Smooth muscle cell of the brain vasculature (primary cell): ENCODE measurements around the gene RGS9.
"Not testable (repeated sequence)": the region's sequence is repeated elsewhere in the genome, so short reads cannot be mapped to it uniquely, and the experiment has no call there.

Source experiments
- DNase-seq: peaks from one replicate; pipeline ENCODE4 v3.0.0-alpha.2; 2012; ENCODE audit warnings: low read depth, low spot score

The RGS9 gene

GRCh38 chr17:65115839-65116238, 21.3 kb upstream of the RGS9 start:
- DNase-seq = no peak

GRCh38 chr17:65116515-65116914, 20.7 kb upstream of the RGS9 start:
- DNase-seq = not testable (repeated sequence)

- no peak for DNase-seq
Observed at GRCh38 chr17:65117384-65118035, 19.7 kb upstream of the RGS9 start.

- no peak for DNase-seq
Observed at GRCh38 chr17:65121368-65121767, 15.8 kb upstream of the RGS9 start.

- no peak for DNase-seq
Observed at GRCh38 chr17:65121916-65122806, 15.0 kb upstream of the RGS9 start.

DNA sequence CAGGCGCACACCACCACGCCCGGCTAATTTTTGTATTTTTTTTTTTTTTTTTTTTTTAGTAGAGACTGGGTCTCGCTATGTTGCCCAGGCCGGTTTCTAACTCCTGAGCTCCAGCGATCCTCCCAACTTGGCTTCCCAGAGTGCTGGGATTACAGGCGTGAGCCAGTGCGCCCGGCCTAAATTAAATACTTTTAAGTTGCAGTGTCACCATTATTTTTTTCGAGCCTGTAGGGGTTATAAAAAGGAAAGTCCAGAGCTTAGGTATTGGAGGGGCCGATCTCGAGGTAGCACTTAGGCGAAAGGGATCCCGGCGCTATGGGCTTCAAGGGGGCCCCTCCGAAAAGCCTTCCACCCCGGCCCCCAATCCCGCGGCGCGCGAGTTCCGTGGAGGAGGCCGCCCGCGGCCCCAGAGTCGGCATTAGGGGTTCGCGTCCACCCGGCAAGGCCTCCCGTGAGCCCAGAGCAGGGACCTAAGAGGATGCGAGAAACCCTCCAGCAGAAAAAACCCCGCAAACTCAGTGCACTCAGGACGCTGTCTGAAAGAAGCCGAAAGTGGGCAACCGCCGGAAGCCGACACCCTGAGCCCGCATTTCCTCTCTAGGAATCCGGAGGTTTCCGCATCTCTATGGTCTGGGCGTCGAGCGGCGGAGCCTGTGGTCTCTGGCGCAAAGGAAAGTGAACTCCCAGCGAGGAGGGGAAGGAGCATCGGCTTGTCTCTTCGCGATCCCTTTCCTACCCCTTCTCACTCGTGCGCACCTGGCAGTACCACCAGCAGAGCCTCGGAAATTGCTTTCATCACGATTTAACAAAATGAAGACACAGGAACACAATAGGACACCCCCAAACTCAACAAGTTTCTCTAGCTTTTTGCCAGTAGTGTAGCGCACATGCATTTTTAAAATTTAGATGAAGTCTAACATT, 14.1 kb upstream of the RGS9 start:
- DNase-seq = peak; percentile 79

DNA sequence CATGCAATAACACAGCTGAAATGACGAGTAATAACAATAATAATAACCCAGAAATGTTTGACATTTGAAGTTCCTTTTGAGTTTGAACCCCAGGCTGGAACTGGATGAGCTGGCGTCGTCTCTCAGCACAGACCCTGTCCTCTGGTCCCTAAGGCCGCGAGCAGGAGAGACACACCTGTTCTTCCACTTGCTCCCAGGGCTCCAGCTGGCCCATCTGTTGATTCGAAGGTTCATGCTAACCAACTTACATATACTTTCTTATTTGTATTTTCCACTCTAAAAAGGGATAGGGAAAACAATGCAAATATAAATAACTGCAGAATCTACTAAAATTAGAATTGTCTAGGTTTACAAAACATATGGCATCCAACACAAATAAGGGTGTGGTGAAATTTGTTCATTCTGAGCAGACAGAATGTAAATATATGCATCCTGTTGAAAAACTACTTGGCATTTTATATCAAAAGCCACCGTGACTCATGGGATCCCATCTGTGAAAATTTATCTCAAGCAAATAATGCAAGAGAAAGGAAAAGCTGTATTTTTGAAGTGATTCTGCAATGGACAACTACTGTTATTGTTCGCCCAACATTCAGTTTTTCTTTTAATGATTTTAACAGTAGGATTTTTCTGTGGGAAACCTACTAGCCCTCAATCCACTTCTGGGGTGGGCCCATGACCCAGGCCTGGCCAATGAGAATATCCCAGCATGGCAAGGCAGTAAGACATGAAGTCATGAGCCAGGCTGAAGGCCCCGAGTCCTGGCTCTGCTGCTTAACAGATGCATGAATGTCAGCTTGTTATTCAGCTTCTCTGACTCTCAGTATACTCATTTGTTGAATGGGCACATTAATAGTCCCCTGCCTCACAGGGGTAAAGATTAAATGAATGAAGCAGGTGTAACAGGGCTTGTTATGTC, 13.2 kb upstream of the RGS9 start:
- no peak for DNase-seq

DNA sequence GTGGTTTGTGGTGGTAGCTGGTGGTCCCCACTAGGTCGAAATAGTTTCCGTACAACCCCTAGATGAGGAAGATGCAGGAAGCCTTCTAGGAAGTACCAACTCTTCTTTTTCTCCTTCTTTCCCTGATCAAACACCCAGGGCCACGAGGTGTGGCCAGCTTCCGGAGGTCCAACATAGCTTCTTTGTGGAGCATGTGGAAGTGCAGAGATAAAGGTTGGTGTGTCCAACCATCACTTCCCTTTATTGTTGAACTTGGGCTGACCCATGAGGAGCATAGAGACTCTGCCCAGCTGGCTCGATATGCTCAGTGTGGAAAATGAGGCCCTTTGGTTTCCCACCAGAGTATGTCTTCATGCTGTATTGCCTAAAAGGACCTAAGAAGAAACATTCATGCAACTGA, 6.3 kb upstream of the RGS9 start:
- DNase-seq = no peak

DNA sequence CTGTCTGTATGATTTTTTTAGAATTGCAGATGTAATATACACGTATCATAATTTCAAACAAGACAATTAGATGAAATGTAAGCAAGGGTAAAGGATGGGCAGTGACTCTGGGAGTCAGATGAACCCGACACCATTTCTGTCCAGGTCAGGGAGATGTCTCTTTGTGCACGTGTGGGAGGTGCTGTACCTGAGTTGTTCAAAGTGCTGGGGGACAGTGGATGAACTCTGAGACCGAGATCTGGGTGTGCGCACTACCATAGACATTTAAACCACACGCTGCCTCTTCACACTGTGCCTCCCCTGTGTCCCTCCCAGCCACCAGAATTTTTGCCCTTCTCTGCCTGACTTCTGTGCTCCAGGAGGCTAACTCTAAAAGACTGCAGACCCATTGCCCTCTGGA, 5.9 kb upstream of the RGS9 start:
- no peak for DNase-seq

DNA sequence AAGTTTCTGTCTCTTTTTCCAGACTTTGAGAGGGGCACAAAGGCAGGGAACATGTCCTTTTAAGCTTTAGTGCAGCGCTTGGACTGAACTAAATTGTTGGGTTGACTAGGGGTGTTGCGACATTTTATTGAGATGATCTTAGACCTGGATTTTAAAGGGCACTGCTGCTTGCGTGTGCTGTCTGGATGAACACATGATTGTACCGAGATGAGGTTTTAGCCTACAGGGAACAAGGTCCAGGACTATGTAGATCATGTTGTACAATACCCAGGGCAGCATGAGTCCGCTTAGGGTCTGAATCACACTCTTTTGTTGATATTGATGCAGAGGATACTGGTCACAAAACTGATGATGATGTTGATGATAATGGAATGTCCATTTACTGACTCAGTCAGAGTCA, 5.2 kb upstream of the RGS9 start:
- DNase-seq = no peak

GRCh38 chr17:65134035-65134434, 3.1 kb upstream of the RGS9 start:
- no peak for DNase-seq

DNA sequence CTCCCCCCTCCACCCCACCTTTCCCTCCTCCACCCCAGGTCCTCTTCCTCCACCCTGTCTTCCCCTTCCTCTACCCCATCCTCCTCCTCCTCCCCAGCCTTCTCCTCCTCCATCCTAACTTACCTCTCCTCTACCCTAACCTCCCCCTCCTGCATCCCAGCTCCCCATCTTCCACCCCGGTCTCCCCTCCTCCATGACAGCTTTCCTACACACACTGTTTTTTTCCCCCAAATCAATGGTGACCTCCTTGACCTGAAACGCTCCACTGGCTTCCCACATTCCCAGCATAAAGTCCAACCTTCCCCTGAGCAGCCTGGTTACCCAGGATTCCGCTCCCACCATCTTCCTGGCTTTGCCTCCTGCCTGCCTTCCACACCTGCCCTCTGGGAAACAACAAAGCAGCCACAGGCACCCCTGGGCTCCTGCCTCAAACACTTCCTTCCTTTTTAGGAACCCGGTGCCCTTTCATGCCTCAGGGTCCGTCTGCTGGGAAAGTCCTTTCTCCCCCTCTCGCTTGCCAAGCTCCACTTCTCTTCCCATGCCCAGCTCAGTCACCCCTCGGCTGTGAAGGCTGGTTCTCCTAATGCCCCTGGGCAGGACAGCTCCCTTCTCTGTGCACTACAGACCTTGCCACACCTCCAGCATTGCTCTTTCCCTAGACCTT, 2.1 kb downstream of the RGS9 start:
- DNase-seq = no peak

- DNase-seq = no peak
Observed at GRCh38 chr17:65142247-65142646, 5.1 kb downstream of the RGS9 start.

GRCh38 chr17:65143889-65144604, 6.9 kb downstream of the RGS9 start:
- peak; percentile 40 for DNase-seq

GRCh38 chr17:65145743-65146142, 8.6 kb downstream of the RGS9 start:
- DNase-seq = no peak

- no peak for DNase-seq
Observed at GRCh38 chr17:65147955-65148354, 10.8 kb downstream of the RGS9 start.

DNA sequence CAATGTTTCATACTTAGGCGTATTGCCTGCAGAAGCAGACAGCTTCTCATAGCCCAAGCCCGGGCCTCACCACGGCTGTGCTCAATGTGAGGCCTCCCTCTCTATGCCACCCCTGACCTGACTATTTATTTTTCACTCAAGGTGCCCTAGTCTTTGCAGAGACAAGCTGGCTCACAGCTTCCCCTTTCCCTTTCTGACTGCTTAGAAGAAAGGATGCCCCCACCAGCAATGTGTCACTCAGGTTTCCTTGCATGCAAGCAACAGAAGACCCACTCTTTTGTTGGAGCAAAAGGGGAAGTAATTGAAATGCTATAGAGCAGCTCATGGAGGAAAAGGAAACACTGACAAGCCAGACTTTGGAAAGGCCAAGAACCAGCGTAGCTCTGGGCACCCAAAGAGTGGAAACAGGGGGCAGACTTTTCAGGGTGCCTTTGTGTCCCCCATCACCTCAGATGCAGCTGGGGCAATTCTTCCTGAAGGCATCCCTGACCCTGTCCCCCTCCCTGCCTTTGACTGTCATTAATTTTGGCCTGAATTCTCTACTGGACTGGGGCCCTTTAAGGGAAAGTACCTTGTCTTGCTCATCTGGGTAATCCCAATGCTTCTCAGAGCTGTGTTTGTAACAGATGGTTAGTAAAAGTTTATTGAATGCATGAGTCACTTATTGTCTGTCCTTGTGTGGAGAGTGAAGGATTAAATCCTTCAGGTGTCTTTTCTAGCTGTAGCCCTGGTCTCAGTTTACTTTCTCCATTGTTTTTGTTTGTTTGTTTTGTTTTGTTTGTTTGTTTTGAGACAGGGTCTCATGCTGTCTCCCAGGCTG, 17.8 kb downstream of the RGS9 start:
- DNase-seq = no peak

DNA sequence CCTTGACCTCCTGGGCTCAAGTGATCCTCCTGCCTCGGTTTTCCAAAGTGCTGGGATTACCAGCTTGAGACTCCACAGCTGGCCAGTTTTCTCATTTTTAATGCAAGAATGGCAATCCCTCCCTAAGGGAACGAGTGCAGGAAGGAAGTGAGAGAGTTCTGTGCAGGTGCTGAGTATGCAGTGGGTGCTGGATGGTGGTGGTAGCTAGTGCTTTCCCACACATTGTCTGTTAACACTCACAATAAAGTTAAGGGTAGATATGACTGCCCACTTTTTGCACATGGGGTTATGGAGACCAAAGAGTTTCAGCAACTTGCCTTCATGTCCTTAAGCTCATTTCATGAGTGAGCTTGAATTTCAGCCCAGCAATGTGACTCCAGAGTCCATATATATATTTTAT, 18.5 kb downstream of the RGS9 start:
- DNase-seq = no peak
